Measurements from ENCODE around the gene VWA8. TPM values are rescaled to one million over a fixed set of nuclear protein-coding genes. Genes with fewer than 3 reads are reported as not detected.

VWA8 gene
- total RNA-seq (10 to 100 TPM; 24.7 to 37.5 (median 27.5) TPM), polyA plus RNA-seq (1 to 10 TPM; 3.0 to 6.9 (median 3.6) TPM)

DNA sequence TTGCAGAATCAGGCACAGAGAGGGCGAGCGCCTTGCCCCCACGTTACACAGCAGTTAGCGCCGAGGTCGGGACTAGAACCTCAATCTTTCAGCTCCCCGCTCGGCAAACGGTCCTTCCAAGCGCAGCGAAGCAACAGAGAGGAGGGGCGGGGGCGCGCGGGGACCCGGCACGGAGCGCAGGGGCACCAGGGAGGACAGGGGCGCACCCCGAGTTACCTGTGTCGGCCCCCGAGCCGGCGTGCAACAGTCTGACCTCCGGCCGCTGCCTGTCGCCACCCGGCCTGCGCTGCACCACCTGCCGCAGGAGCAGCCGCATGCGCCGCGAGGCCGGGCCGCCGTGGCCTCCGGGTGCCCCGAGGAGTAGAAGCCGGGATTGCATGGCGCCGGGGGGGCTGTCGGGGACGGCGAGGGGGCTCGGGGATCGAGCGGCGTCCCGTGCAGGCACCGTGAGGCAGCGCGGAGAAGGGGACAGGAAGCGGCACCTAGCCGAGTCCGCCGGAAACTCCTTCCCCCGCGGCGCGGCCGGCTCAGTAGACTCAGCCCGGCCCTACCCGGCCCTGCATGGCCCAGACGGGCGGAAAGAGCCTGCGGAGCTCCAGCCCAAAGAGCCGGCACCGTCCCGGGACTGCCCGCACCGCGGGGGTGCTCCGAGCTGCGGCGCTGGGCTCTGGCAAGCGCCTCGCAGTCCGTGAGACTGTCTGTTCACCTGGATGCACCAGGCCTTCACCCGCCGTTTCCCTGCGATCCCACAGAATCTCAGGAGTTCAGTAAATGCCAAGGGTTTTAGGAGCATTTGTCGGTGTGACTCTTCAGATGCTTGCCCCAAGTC, at the start of gene VWA8:
TSS of gene VWA8 (minus strand) at position 473 of the 829 bp plus-strand sequence. CDS start at position 379, 94 bp downstream.
- peak within 1 kb of the TSS; percentile 73 to 87 (median 84) for H3K4me3 ChIP-seq
- no peaks in the 10 kb centered on the region for H3K36me3 ChIP-seq
- H3K4me1 ChIP-seq, result peaks cover 0 to 24% (median 13%) of the 10 kb centered on the region in 4 donors
- no peaks in the 10 kb centered on the region for H3K9me3 ChIP-seq
- intact Hi-C loops (cut with DNase I), result loop anchor here (2.0 kb wide), 2 partner anchors 80 to 290 kb away; no protein-coding TSS in a partner anchor
- 1% methylated on average over 83 of the region's 83 CpGs for WGBS, 2 donors
- peak within 1 kb of the TSS; percentile 84 to 88 (median 86) for H3K27ac ChIP-seq
- peak; percentile 88 for DNase-seq
- TF ChIP-seq, protein P1, sequence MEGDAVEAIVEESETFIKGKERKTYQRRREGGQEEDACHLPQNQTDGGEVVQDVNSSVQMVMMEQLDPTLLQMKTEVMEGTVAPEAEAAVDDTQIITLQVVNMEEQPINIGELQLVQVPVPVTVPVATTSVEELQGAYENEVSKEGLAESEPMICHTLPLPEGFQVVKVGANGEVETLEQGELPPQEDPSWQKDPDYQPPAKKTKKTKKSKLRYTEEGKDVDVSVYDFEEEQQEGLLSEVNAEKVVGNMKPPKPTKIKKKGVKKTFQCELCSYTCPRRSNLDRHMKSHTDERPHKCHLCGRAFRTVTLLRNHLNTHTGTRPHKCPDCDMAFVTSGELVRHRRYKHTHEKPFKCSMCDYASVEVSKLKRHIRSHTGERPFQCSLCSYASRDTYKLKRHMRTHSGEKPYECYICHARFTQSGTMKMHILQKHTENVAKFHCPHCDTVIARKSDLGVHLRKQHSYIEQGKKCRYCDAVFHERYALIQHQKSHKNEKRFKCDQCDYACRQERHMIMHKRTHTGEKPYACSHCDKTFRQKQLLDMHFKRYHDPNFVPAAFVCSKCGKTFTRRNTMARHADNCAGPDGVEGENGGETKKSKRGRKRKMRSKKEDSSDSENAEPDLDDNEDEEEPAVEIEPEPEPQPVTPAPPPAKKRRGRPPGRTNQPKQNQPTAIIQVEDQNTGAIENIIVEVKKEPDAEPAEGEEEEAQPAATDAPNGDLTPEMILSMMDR (IDR thresholded peaks at IDR 0.05), result no peak
- TF ChIP-seq EP300 (IDR thresholded peaks at IDR 0.05) (no peak), POLR2A (IDR thresholded peaks at IDR 0.05) (no peak), POLR2AphosphoS5 (IDR thresholded peaks at IDR 0.05) (peak in 3 of 4 donors; percentile 11 to 35 (median 19))
- H3K27me3 ChIP-seq, result no peaks in the 10 kb centered on the region

DNA sequence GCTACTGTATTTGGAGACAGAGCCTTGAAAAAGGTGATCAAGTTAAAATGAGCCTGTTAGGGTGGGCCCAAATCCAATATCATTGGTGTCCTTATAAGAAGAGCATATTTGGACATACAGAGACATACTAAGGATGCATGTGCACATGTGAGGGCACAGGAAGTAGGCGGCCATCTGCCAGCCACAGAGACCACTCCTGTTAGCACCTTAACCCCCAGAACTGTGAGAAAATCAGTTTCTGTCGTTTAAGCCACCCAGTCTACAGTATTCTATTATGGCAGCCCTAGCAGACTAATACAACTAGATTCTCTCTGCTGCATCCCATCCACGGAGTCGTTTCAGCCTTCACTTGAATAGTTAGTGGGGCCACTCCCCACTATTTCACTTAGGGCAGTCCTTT, 48.1 kb upstream of the VWA8 start:
- no peak overlapping the region for H3K4me3 ChIP-seq
- TF ChIP-seq EP300 (IDR thresholded peaks at IDR 0.05) (no peak), POLR2AphosphoS5 (IDR thresholded peaks at IDR 0.05) (no peak)
- TF ChIP-seq, protein P1 (IDR thresholded peaks at IDR 0.05), result no peak
- intact Hi-C loops (cut with DNase I), result no loop called here
- no peaks in the 10 kb centered on the region for H3K27me3 ChIP-seq
- no peaks in the 10 kb centered on the region for H3K36me3 ChIP-seq
- no peaks in the 10 kb centered on the region for H3K4me1 ChIP-seq
- DNase-seq, result no peak
- H3K27ac ChIP-seq, result no peak overlapping the region
- H3K9me3 ChIP-seq, result no peaks in the 10 kb centered on the region
- WGBS, 2 donors, result 90 to 91% methylated on average over 4 of the region's 4 CpGs

DNA sequence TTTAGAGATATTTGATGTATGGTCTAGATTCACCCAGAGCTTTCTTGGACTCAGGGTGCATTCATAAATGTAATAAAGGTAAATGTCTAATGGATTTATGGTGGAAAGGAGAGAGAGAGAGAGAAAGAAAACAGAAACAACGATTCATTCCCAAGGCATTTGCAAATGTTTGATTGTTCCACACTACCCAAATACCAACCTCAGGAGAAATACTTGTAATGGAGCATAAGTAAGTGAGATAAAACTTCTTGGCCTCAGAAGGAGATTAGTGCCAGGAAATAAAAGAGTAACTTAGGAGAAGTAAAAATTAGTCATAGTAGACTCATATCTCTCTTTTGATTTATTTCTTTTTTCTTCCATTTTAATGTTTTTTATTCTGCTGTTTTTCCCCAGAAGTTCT, 46.9 kb upstream of the VWA8 start:
- TF ChIP-seq POLR2A (IDR thresholded peaks at IDR 0.05), result no peak
- TF ChIP-seq, protein P1 (IDR thresholded peaks at IDR 0.05), result no peak
- no peaks in the 10 kb centered on the region for H3K9me3 ChIP-seq
- no peaks in the 10 kb centered on the region for H3K4me1 ChIP-seq
- no peak overlapping the region for H3K27ac ChIP-seq
- no peak overlapping the region for H3K4me3 ChIP-seq
- no peaks in the 10 kb centered on the region for H3K27me3 ChIP-seq
- intact Hi-C loops (cut with DNase I), result no loop called here
- whole genome bisulfite sequencing, 2 donors, result 35 to 65% methylated on average over 1 of the region's 1 CpG
- no peaks in the 10 kb centered on the region for H3K36me3 ChIP-seq
- DNase-seq, result no peak

DNA sequence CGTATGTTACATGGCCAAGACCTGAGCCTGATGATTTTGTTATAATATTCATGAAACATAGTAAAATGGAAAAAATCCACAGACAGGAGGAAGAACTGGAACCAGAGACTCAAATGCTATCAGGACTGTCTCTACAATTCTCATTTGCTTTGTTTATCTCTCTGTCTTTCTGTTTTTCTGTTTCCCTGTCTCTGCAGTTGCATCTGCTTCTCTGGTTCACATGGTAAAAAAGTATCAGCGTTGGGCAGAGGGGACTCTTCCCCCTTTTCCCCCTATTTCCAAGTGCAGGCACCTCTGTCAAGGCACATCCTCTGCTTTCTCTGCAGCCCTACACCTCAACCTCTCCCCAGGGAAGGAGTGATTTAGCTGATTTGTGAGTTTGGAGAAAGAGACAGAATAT, 41.2 kb upstream of the VWA8 start:
- Histone ChIP-seq H3K27ac (no peak overlapping the region), H3K27me3 (no peaks in the 10 kb centered on the region), H3K9me3 (no peaks in the 10 kb centered on the region), H3K4me1 (peaks cover 0 to 13% (median 3%) of the 10 kb centered on the region in 4 donors), H3K4me3 (no peak overlapping the region), H3K36me3 (no peaks in the 10 kb centered on the region)
- TF ChIP-seq POLR2AphosphoS5 (IDR thresholded peaks at IDR 0.05), result no peak
- no peak for TF ChIP-seq EP300 (IDR thresholded peaks at IDR 0.05)
- no peak for TF ChIP-seq POLR2A (IDR thresholded peaks at IDR 0.05)
- TF ChIP-seq, protein P1 (IDR thresholded peaks at IDR 0.05), result no peak
- intact Hi-C loops (cut with DNase I), result no loop called here
- DNase-seq, result no peak
- 84 to 90% methylated on average over 2 of the region's 2 CpGs for WGBS, 2 donors
